Measurements from ENCODE around the gene SEPSECS.

DNA sequence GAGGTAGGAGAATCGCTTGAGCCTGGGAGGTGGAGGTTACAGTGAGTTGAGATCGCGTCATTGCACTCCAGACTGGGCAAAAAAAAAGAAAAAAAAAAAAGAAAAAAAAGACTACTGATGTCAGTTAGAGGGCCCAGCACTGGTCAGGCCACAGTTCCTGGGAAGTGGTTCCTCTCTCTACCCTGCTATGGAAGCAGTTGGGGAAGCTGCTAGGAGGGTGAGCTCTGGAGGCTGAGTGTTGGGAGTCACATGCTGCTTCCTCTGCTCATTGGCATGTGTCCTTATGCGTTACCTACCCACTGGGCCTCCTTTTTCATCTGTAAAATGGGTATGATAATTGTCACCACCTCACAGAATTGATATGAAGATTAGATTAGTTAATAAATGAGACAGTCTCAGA lies 50.7 kb downstream of the SEPSECS start:
- TF ChIP-seq, protein P1, sequence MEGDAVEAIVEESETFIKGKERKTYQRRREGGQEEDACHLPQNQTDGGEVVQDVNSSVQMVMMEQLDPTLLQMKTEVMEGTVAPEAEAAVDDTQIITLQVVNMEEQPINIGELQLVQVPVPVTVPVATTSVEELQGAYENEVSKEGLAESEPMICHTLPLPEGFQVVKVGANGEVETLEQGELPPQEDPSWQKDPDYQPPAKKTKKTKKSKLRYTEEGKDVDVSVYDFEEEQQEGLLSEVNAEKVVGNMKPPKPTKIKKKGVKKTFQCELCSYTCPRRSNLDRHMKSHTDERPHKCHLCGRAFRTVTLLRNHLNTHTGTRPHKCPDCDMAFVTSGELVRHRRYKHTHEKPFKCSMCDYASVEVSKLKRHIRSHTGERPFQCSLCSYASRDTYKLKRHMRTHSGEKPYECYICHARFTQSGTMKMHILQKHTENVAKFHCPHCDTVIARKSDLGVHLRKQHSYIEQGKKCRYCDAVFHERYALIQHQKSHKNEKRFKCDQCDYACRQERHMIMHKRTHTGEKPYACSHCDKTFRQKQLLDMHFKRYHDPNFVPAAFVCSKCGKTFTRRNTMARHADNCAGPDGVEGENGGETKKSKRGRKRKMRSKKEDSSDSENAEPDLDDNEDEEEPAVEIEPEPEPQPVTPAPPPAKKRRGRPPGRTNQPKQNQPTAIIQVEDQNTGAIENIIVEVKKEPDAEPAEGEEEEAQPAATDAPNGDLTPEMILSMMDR (IDR thresholded peaks at IDR 0.05) = no peak
- TF ChIP-seq POLR2A (IDR thresholded peaks at IDR 0.05) = no peak

All from lower leg skin (tissue), 3 donors.